BLaER1 treated with 17β-estradiol and CSF1 and Interleukin-3, amounts not matched to agents 10 nM and 100 nM (cell line): Measurements from ENCODE around the gene HAPLN2.
"Not testable (repeated sequence)": the region's sequence is repeated elsewhere in the genome, so short reads cannot be mapped to it uniquely, and the experiment has no call there.

ENCODE experiments used
- H3K27ac ChIP-seq, 11 experiments: shearing (Covaris generic); formaldehyde crosslinking; 2 replicates each; pipeline ENCODE4 v1.8.1; 2022
- H3K27me3 ChIP-seq, 11 experiments: shearing (Covaris generic); formaldehyde crosslinking; 2 replicates each; pipeline ENCODE4 v1.8.1; 2022
- H3K36me3 ChIP-seq, 11 experiments: shearing (Covaris generic); formaldehyde crosslinking; 2 replicates each; pipeline ENCODE4 v1.8.1; 2022
- H3K4me1 ChIP-seq, 10 experiments: shearing (Covaris generic); formaldehyde crosslinking; 2 replicates each; pipeline ENCODE4 v1.8.1; 2022
- H3K4me2 ChIP-seq, 11 experiments: shearing (Covaris generic); formaldehyde crosslinking; 2 replicates each; pipeline ENCODE4 v1.8.1; 2022
- H3K4me3 ChIP-seq, 10 experiments: shearing (Covaris generic); formaldehyde crosslinking; 2 replicates each; pipeline ENCODE4 v1.8.1; 2022
- H3K9ac ChIP-seq, 11 experiments: shearing (Covaris generic); formaldehyde crosslinking; 2 replicates each; pipeline ENCODE4 v1.8.1; 2022
- H3K9me3 ChIP-seq, 11 experiments: shearing (Covaris generic); formaldehyde crosslinking; replicated peaks in 1 of 11; 2 replicates each; pipeline ENCODE4 v1.8.1; 2022
- H4K20me1 ChIP-seq, 11 experiments: shearing (Covaris generic); formaldehyde crosslinking; 2 replicates each; pipeline ENCODE4 v1.8.1; 2022
- Cebpa-rat ChIP-seq, 11 experiments: shearing (Covaris generic); IDR thresholded peaks; 2 replicates each; pipeline ENCODE4 v1.8.1; 2022

Gene HAPLN2

GRCh38 chr1:156622581-156623297, 3.5 kb downstream of the HAPLN2 start:
- Histone ChIP-seq H3K9ac (no peak overlapping the region), H3K9me3 (no peaks in the 10 kb centered on the region), H3K36me3 (no peaks in the 10 kb centered on the region), H3K27me3 (peaks cover 77 to 97% (median 88%) of the 10 kb centered on the region in 11 experiments), H3K4me3 (no peak overlapping the region), H3K4me2 (no peak overlapping the region), H4K20me1 (peaks cover 0 to 40% (median 19%) of the 10 kb centered on the region in 11 experiments; a peak in 14 of 22 replicates), H3K4me1 (peaks cover 8 to 22% (median 15%) of the 10 kb centered on the region in 10 experiments), H3K27ac (no peak overlapping the region)
- no peak for TF ChIP-seq Cebpa-rat (IDR thresholded peaks at IDR 0.05)

GRCh38 chr1:156623946-156624813, 5.0 kb downstream of the HAPLN2 start:
- Histone ChIP-seq H3K36me3 (no peaks in the 10 kb centered on the region), H3K27ac (no peak overlapping the region), H3K9me3 (no peaks in the 10 kb centered on the region), H3K4me1 (peaks cover 8 to 26% (median 14%) of the 10 kb centered on the region in 10 experiments), H3K9ac (no peak overlapping the region), H3K4me2 (peak overlapping the region; percentile 47 to 85 (median 72); a peak in 21 of 22 replicates), H3K4me3 (peak overlapping the region in 9 of 10 experiments; percentile 30 to 60 (median 45); a peak in 12 of 20 replicates), H4K20me1 (peaks cover 0 to 40% (median 19%) of the 10 kb centered on the region in 11 experiments; a peak in 14 of 22 replicates), H3K27me3 (peaks cover 75 to 82% (median 80%) of the 10 kb centered on the region in 11 experiments)
- TF ChIP-seq Cebpa-rat (IDR thresholded peaks at IDR 0.05), result no peak

- Histone ChIP-seq H3K27me3 (peaks cover 68 to 75% (median 72%) of the 10 kb centered on the region in 11 experiments), H3K4me3 (peak overlapping the region; percentile 30 to 60 (median 46); a peak in 15 of 20 replicates), H3K9ac (peak overlapping the region in 1 of 11 experiments; percentile 13; a peak in 1 of 22 replicates), H3K4me2 (peak overlapping the region; percentile 51 to 85 (median 72)), H3K27ac (no peak overlapping the region), H3K9me3 (no peaks in the 10 kb centered on the region), H3K4me1 (peaks cover 8 to 29% (median 16%) of the 10 kb centered on the region in 10 experiments), H4K20me1 (peaks cover 0 to 33% (median 19%) of the 10 kb centered on the region in 11 experiments; a peak in 14 of 22 replicates), H3K36me3 (no peaks in the 10 kb centered on the region)
- no peak for TF ChIP-seq Cebpa-rat (IDR thresholded peaks at IDR 0.05)
Observed at GRCh38 chr1:156624814-156625435, 5.7 kb downstream of the HAPLN2 start.

- H3K9ac ChIP-seq, result peak overlapping the region in 1 of 11 experiments; percentile 13; a peak in 1 of 22 replicates
- H3K4me2 ChIP-seq, result peak overlapping the region; percentile 48 to 85 (median 65)
- H3K4me1 ChIP-seq, result peaks cover 8 to 34% (median 22%) of the 10 kb centered on the region in 10 experiments
- peak overlapping the region in 9 of 10 experiments; percentile 21 to 53 (median 41); a peak in 14 of 20 replicates for H3K4me3 ChIP-seq
- peaks cover 61 to 69% (median 68%) of the 10 kb centered on the region in 11 experiments for H3K27me3 ChIP-seq
- no peak overlapping the region for H3K27ac ChIP-seq
- H3K36me3 ChIP-seq, result no peaks in the 10 kb centered on the region
- peaks cover 0 to 32% (median 19%) of the 10 kb centered on the region in 11 experiments; a peak in 14 of 22 replicates for H4K20me1 ChIP-seq
- H3K9me3 ChIP-seq, result no peaks in the 10 kb centered on the region
- no peak for TF ChIP-seq Cebpa-rat (IDR thresholded peaks at IDR 0.05)
Observed at GRCh38 chr1:156625436-156626078, 6.3 kb downstream of the HAPLN2 start.

DNA sequence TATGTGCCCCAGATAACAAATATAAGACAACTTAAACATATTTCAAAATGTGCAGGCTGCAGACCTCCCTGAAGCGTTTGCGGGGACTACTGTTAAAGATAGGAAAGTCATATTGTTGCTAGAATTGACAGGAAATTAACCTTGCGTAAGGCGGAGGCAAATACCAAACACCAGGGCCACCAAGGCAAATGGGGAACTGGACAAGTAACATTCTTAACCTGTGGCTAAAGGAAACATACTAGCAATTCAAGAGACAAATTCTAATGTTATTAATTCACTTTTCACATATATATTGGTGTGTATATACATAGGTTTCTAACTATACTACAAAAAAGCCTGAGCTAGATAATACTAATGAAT, 6.8 kb downstream of the HAPLN2 start:
- H3K4me3 ChIP-seq, result no peak overlapping the region
- peaks cover 0 to 32% (median 19%) of the 10 kb centered on the region in 11 experiments; a peak in 14 of 22 replicates for H4K20me1 ChIP-seq
- peak overlapping the region in 1 of 11 experiments; percentile 84; a peak in 2 of 22 replicates for H3K4me2 ChIP-seq
- H3K27me3 ChIP-seq, result peaks cover 56 to 69% (median 63%) of the 10 kb centered on the region in 11 experiments
- H3K9me3 ChIP-seq, result no peaks in the 10 kb centered on the region
- H3K9ac ChIP-seq, result no peak overlapping the region
- TF ChIP-seq Cebpa-rat (IDR thresholded peaks at IDR 0.05), result no peak
- peaks cover 13 to 34% (median 25%) of the 10 kb centered on the region in 10 experiments for H3K4me1 ChIP-seq
- no peaks in the 10 kb centered on the region for H3K36me3 ChIP-seq
- no peak overlapping the region for H3K27ac ChIP-seq

- Histone ChIP-seq H3K4me3 (no peak overlapping the region), H3K27ac (no peak overlapping the region), H4K20me1 (peaks cover 0 to 31% (median 17%) of the 10 kb centered on the region in 11 experiments; a peak in 14 of 22 replicates), H3K9ac (no peak overlapping the region), H3K4me2 (peak overlapping the region in 6 of 11 experiments; percentile 13 to 64 (median 46); a peak in 10 of 22 replicates), H3K27me3 (peaks cover 43 to 60% (median 49%) of the 10 kb centered on the region in 11 experiments), H3K9me3 (no peaks in the 10 kb centered on the region), H3K4me1 (peaks cover 13 to 34% (median 25%) of the 10 kb centered on the region in 10 experiments), H3K36me3 (no peaks in the 10 kb centered on the region)
- no peak for TF ChIP-seq Cebpa-rat (IDR thresholded peaks at IDR 0.05)
Observed at GRCh38 chr1:156627313-156627880, 8.2 kb downstream of the HAPLN2 start.

GRCh38 chr1:156629823-156630449, 10.7 kb downstream of the HAPLN2 start:
- H3K27ac ChIP-seq, result no peak overlapping the region

DNA sequence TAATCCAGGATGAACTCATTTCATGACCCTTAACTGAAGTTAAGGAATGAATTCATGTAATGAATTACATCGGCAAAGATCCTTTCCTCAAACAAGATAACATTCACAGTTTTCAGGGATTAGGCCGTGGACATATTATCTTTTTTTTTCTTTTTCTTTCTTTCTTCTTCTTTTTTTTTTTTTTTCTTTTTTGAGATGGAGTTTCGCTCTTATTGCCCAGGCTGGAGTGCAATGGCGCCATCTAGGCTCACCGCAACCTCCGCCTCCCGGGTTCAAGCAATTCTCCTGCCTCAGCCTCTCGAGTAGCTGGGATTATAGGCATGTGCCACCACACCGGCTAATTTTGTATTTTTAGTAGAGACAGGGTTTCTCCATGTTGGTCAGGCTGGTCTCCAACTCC, 11.9 kb downstream of the HAPLN2 start:
- Histone ChIP-seq H3K4me2 (peak overlapping the region in 2 of 11 experiments; percentile 6 to 16; a peak in 1 of 22 replicates), H3K4me1 (peaks cover 4 to 25% (median 14%) of the 10 kb centered on the region in 10 experiments; a peak in 13 of 20 replicates), H3K27me3 (peaks cover 5 to 30% (median 13%) of the 10 kb centered on the region in 11 experiments)
- not testable (repeated sequence) for H3K9ac ChIP-seq, H3K27ac ChIP-seq, H4K20me1 ChIP-seq, H3K9me3 ChIP-seq, H3K4me3 ChIP-seq, H3K36me3 ChIP-seq

More at GRCh38 chr1:156629823-156630449, 10.7 kb downstream of the HAPLN2 start:
- Histone ChIP-seq H3K4me1 (peaks cover 11 to 32% (median 22%) of the 10 kb centered on the region in 10 experiments), H3K36me3 (no peaks in the 10 kb centered on the region), H3K9ac (no peak overlapping the region), H3K4me2 (peak overlapping the region in 7 of 11 experiments; percentile 12 to 48 (median 16); a peak in 9 of 22 replicates), H3K4me3 (no peak overlapping the region), H3K27me3 (peaks cover 18 to 39% (median 25%) of the 10 kb centered on the region in 11 experiments), H4K20me1 (peaks cover 0 to 12% (median 8%) of the 10 kb centered on the region in 11 experiments; a peak in 12 of 22 replicates), H3K9me3 (no peaks in the 10 kb centered on the region)
- no peak for TF ChIP-seq Cebpa-rat (IDR thresholded peaks at IDR 0.05)
